Suppressor macrophage treated with lipopolysaccharide for 4 hours (primary cell): ENCODE data around the gene CDH4.

Experiments used
- DNase-seq: peaks from one replicate; pipeline ENCODE4 v3.0.0-alpha.2; 2020

Gene CDH4

GRCh38 chr20:61786230-61786629 is 534.2 kb downstream of the CDH4 start:
- no peak for DNase-seq

GRCh38 chr20:61788343-61788742 is 536.3 kb downstream of the CDH4 start:
- DNase-seq: no peak

- DNase-seq: no peak
Measured at GRCh38 chr20:61789329-61789728, 537.3 kb downstream of the CDH4 start.

- no peak for DNase-seq
Measured at GRCh38 chr20:61790116-61790827, 538.2 kb downstream of the CDH4 start.

GRCh38 chr20:61791995-61792394 is 539.9 kb downstream of the CDH4 start:
- no peak for DNase-seq

- no peak for DNase-seq
Measured at GRCh38 chr20:61795669-61796630, 543.9 kb downstream of the CDH4 start.

- DNase-seq: no peak
Measured at GRCh38 chr20:61796738-61797137, 544.7 kb downstream of the CDH4 start.

- no peak for DNase-seq
Measured at GRCh38 chr20:61797200-61797599, 545.1 kb downstream of the CDH4 start.

GRCh38 chr20:61797971-61798411 is 545.9 kb downstream of the CDH4 start:
- no peak for DNase-seq

- no peak for DNase-seq
Measured at GRCh38 chr20:61798632-61799031, 546.6 kb downstream of the CDH4 start.

- DNase-seq: no peak
Measured at GRCh38 chr20:61799394-61799923, 547.4 kb downstream of the CDH4 start.

GRCh38 chr20:61799928-61800327 is 547.9 kb downstream of the CDH4 start:
- no peak for DNase-seq

GRCh38 chr20:61800359-61801064 is 548.5 kb downstream of the CDH4 start:
- no peak for DNase-seq

- no peak for DNase-seq
Measured at GRCh38 chr20:61801065-61801360, 549.0 kb downstream of the CDH4 start.

- no peak for DNase-seq
Measured at GRCh38 chr20:61801428-61801827, 549.4 kb downstream of the CDH4 start.

GRCh38 chr20:61801857-61802442 is 549.9 kb downstream of the CDH4 start:
- DNase-seq: no peak

- DNase-seq: no peak
Measured at GRCh38 chr20:61802721-61803311, 550.8 kb downstream of the CDH4 start.

GRCh38 chr20:61803416-61803914 is 551.4 kb downstream of the CDH4 start:
- DNase-seq: no peak

GRCh38 chr20:61803915-61804751 is 552.1 kb downstream of the CDH4 start:
- DNase-seq: no peak

- no peak for DNase-seq
Measured at GRCh38 chr20:61804752-61805295, 552.8 kb downstream of the CDH4 start.

- DNase-seq: no peak
Measured at GRCh38 chr20:61805365-61805764, 553.3 kb downstream of the CDH4 start.
